HG02759 (cell line): ENCODE measurements around the gene COL13A1.

Source experiments
- ATAC-seq: cut with Tn5 transposase; IDR thresholded peaks from one replicate; pipeline ENCODE4 v1.9.1; 2021; ENCODE audit warnings: mild to moderate bottlenecking, moderate library complexity; ENCODE audit not compliant: unreplicated experiment

The COL13A1 gene

GRCh38 chr10:69884024-69884367 lies 82.3 kb downstream of the COL13A1 start:
- ATAC-seq = no peak

GRCh38 chr10:69884686-69885085 lies 83.0 kb downstream of the COL13A1 start:
- no peak for ATAC-seq

- ATAC-seq = no peak
Observed at GRCh38 chr10:69885379-69886013, 83.8 kb downstream of the COL13A1 start.

DNA sequence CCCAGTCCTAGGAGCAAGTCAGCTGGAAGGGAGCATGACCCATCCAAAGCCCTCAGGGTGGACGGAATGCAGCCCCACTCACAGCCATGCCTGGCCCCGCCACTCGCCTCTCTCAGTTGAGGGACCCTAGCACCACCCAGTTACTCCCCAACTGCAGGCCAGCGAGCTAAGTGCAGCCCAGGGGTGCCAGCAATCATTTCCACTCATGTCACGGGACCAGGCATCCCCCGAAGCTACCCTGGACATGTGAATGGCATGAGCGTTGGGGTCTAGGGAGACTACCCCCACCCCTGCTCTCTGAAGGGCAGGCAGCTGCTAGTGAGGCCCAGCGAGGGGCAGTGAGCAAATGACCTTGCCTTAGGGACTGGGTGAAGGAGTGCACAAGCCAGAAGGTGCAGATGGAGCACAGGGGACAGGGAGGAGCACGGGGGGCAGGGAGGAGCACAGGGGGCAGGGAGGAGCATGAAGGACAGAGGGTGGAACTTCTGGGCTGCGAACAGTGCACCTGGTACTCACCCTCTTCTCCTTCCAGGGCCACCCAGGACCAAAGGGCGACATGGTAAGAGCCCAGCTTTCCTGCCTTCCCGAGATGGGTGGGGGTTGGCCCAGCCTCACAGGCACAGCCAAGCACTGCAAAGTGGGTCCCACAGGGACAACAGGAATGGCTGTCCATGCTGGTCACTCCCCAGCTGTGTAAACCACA lies 87.3 kb downstream of the COL13A1 start:
- ATAC-seq = no peak

GRCh38 chr10:69890065-69890847 lies 88.5 kb downstream of the COL13A1 start:
- ATAC-seq = no peak

DNA sequence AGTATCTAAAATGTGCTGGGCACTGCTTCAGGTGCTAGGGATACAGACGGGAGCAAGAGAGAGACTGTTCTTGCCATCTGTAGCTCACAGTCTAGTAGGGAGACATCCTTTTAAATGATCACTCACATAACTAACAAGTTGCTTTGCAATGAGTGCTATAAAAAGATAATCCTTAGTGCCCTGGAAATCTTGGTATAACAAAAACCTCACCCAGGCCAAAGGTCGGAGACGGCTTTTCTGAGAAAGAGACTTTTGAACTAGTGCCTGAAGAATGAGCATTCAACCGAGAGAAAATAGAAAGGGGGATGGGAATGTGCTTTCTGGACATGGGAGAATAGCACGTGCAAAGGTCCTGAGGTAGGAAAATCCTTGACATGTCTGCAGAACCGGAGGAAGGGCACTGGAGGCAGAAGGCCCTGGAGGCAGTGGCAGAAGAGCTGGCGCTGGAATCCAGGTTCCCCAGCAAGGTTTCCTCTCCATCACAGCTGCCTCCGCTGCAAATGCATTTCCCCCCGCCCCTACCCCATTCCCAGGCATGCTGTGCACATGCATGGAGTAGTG lies 89.4 kb downstream of the COL13A1 start:
- no peak for ATAC-seq

GRCh38 chr10:69892406-69892805 lies 90.7 kb downstream of the COL13A1 start:
- no peak for ATAC-seq

- ATAC-seq = no peak
Observed at GRCh38 chr10:69892816-69893215, 91.1 kb downstream of the COL13A1 start.

- ATAC-seq = no peak
Observed at GRCh38 chr10:69893271-69893900, 91.7 kb downstream of the COL13A1 start.

DNA sequence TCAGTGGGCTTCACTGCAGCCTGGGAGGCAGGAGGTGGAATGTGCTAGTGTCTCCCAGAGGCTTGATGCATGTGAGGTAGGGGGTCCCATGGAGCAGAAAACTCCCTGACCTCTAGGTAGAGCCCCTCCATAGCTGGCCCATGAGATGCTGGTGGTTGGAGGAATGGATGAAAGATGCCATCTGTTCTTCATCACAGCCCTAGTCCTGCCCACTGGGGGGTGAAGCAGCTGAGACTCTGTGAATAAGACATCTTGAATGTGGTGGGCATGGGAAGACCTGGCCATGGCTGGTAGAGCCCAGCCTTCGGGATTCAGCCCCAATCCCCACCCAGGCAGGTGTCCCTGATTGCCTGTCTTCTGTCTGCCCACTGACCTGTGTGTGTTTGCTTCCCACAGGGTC lies 92.5 kb downstream of the COL13A1 start:
- no peak for ATAC-seq

- ATAC-seq = no peak
Observed at GRCh38 chr10:69895759-69896158, 94.1 kb downstream of the COL13A1 start.

GRCh38 chr10:69896606-69897231 lies 95.0 kb downstream of the COL13A1 start:
- ATAC-seq = no peak

GRCh38 chr10:69897432-69897831 lies 95.7 kb downstream of the COL13A1 start:
- no peak for ATAC-seq

- no peak for ATAC-seq
Observed at GRCh38 chr10:69897999-69898398, 96.3 kb downstream of the COL13A1 start.

GRCh38 chr10:69898524-69898923 lies 96.8 kb downstream of the COL13A1 start:
- no peak for ATAC-seq

GRCh38 chr10:69898941-69899340 lies 97.2 kb downstream of the COL13A1 start:
- ATAC-seq = no peak

- no peak for ATAC-seq
Observed at GRCh38 chr10:69899727-69900595, 98.3 kb downstream of the COL13A1 start.

DNA sequence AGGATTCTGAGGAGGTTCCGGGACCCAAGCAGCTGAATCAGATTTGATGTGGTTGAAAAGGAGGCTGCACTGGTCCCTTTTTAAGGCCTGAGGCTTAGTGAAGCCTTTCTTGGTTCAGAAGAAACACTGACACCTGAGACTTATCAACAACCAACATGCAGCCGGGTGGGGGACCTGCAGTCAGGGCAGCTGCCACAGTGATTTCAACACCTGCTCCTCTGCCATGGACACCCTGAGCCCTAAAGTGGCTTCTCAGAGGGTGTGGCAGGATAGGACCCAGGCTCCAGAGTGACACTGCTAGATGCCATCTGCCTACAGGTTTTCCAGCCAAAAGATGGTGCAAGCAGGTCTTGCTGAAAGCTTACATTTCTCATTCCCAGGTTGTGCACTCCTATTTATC lies 99.3 kb downstream of the COL13A1 start:
- no peak for ATAC-seq

DNA sequence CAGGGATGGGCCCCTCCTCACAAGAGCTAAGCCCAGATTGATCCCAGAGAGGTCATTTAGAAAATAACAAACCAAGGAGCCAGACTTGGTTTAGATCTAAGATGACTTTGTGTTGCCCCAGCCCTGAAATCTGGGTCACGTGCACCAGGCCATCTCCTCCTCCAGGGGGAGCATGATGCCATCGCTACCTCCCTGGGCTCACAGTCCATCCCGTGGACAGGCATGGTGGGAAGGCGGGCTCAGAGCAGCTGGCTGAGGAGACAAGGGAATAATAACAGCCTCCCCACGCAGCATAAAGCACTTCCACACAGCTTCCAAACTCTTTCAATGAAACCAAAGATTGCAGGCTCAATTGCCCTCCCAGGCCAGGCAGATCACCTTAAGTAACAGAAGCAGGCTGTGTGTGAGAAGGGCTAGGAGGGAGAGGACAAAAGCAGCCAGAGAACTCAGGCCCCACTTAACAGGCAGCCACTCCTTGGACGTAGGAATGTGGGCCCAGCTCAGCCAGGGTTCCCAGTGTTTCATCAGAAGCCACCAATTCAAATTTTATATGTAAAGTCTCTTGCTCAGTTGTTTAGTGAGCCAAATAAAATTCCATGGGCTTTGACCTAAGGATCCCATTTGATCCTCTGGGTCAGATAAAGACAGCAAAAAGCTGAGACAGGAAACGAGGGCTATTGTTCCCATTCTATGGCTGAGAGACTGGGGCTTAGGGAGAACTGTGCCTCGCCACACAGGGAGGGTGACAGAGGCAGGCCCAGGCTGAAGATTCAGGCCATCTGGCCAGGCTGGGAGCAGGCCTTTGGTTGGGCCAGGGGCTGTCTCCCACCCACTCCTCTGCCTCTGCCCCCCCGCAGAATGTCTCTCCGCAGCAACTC lies 100.2 kb downstream of the COL13A1 start:
- no peak for ATAC-seq
